HEK293 (cell line): Measurements from ENCODE around the gene PPY.
A peak's percentile ranks its signal among the peaks of the same experiment; 100 is the strongest.

ENCODE experiments used
- CTCF ChIA-PET: fragments of 350-600 bp; formaldehyde crosslinking; extraction: SDS; loops from one replicate; lab custom pipeline; 2021; ENCODE audit warnings: antibody characterized with exemption; lab: Yijun Ruan, JAX
- POLR2A ChIA-PET: fragments of 300-600 bp; formaldehyde crosslinking; extraction: SDS; loops from one replicate; lab custom pipeline; 2020; ENCODE audit warnings: antibody characterized with exemption, inconsistent platforms; lab: Yijun Ruan, JAX
- H3K27ac ChIP-seq: fragments of 200-500 bp; sonication (Bioruptor generic); 2 replicates; pipeline ENCODE4 v1.5.1; 2014; ENCODE audit warnings: low read depth, low read length, control low read depth, inconsistent platforms; ENCODE audit errors: extremely low read depth
- H3K36me3 ChIP-seq, 2 experiments: fragments of 200-500 bp in 1 of 2; sonication (Bioruptor generic) in 1 of 2; 1 replicate in 1 of 2; 2 replicates in 1 of 2; pipeline ENCODE4 v1.5.1; 2014 to 2017; ENCODE audit warnings: inconsistent platforms in 2 of 2, low read length in 2 of 2; ENCODE audit not compliant: control insufficient read depth in 2 of 2, insufficient read depth in 1 of 2
- H3K4me1 ChIP-seq: fragments of 200-500 bp; sonication (Bioruptor generic); 2 replicates; pipeline ENCODE4 v1.5.1; 2014; ENCODE audit warnings: mild to moderate bottlenecking, low read length, inconsistent platforms; ENCODE audit not compliant: control insufficient read depth, insufficient read depth
- H3K4me3 ChIP-seq: 2 replicates; pipeline ENCODE4 v1.5.1; 2011; ENCODE audit warnings: low read depth, mild to moderate bottlenecking, control low read depth, low read length, moderate library complexity
- H3K9me3 ChIP-seq: fragments of 200-500 bp; sonication (Bioruptor generic); 2 replicates; pipeline ENCODE4 v1.5.1; 2014; ENCODE audit warnings: low read depth, low read length, inconsistent platforms; ENCODE audit not compliant: control insufficient read depth, insufficient read depth
- GLI2 ChIP-seq: fragments of 450-650 bp; formaldehyde crosslinking; IDR thresholded peaks from 2 replicates; pipeline ENCODE4; 2017; ENCODE audit warnings: missing biosample characterization, missing genetic modification characterization, low read depth, borderline replicate concordance
- RBAK ChIP-seq: fragments of 450-650 bp; formaldehyde crosslinking; IDR thresholded peaks from 2 replicates; pipeline ENCODE4 v1.5.1; 2016; ENCODE audit warnings: missing biosample characterization, missing genetic modification characterization
- SP7 ChIP-seq: fragments of 450-650 bp; formaldehyde crosslinking; IDR thresholded peaks from 2 replicates; pipeline ENCODE4 v1.5.1; 2016; ENCODE audit warnings: missing biosample characterization, missing genetic modification characterization
- WT1 ChIP-seq: fragments of 450-650 bp; formaldehyde crosslinking; IDR thresholded peaks from 2 replicates; pipeline ENCODE4 v1.5.1; 2016; ENCODE audit warnings: missing biosample characterization, missing genetic modification characterization
- ZNF112 ChIP-seq: fragments of 450-650 bp; formaldehyde crosslinking; IDR thresholded peaks from 2 replicates; pipeline ENCODE4 v1.5.0; 2017; ENCODE audit warnings: missing biosample characterization, missing genetic modification characterization
- ZNF24 ChIP-seq: fragments of 450-650 bp; formaldehyde crosslinking; IDR thresholded peaks from 2 replicates; pipeline ENCODE4 v1.5.1; 2016; ENCODE audit warnings: missing biosample characterization, missing genetic modification characterization
- ZNF311 ChIP-seq: fragments of 450-650 bp; formaldehyde crosslinking; IDR thresholded peaks from 2 replicates; pipeline ENCODE4 v1.5.1; 2017; ENCODE audit warnings: missing biosample characterization, missing genetic modification characterization, borderline replicate concordance
- ZNF433 ChIP-seq: fragments of 450-650 bp; formaldehyde crosslinking; IDR thresholded peaks from 2 replicates; pipeline ENCODE4 v1.5.1; 2016; ENCODE audit warnings: missing biosample characterization, missing genetic modification characterization, low read depth
- ZNF48 ChIP-seq: fragments of 450-650 bp; formaldehyde crosslinking; IDR thresholded peaks from 2 replicates; pipeline ENCODE4 v1.5.1; 2016; ENCODE audit warnings: missing biosample characterization, missing genetic modification characterization
- ZNF521 ChIP-seq: fragments of 450-650 bp; formaldehyde crosslinking; IDR thresholded peaks from 2 replicates; pipeline ENCODE4 v1.5.1; 2017; ENCODE audit warnings: missing biosample characterization, mild to moderate bottlenecking, missing genetic modification characterization
- ZNF664 ChIP-seq: fragments of 450-650 bp; formaldehyde crosslinking; IDR thresholded peaks from 2 replicates; pipeline ENCODE4 v1.5.1; 2016; ENCODE audit warnings: missing biosample characterization, missing genetic modification characterization
- ZNF791 ChIP-seq: fragments of 450-650 bp; formaldehyde crosslinking; IDR thresholded peaks from 2 replicates; pipeline ENCODE4 v1.5.1; 2016; ENCODE audit warnings: missing biosample characterization, missing genetic modification characterization
- ZNF830 ChIP-seq: fragments of 450-650 bp; IDR thresholded peaks from 2 replicates; pipeline ENCODE4 v1.5.0; 2018; ENCODE audit warnings: missing biosample characterization, missing genetic modification characterization, low read depth, mild to moderate bottlenecking, moderate library complexity
- TF ChIP-seq, protein P1 (sequence below): fragments of 450-650 bp; formaldehyde crosslinking; IDR thresholded peaks from 2 replicates; pipeline ENCODE4 v1.5.1; 2016; ENCODE audit warnings: missing biosample characterization, missing genetic modification characterization
- TF ChIP-seq, protein P2 (sequence below): fragments of 450-650 bp; formaldehyde crosslinking; IDR thresholded peaks from 2 replicates; pipeline ENCODE4 v1.5.1; 2016; ENCODE audit warnings: missing biosample characterization, missing genetic modification characterization
- TF ChIP-seq, protein P3 (sequence below): fragments of 450-650 bp; formaldehyde crosslinking; IDR thresholded peaks from 2 replicates; pipeline ENCODE4 v1.5.1; 2016; ENCODE audit warnings: missing biosample characterization, missing genetic modification characterization
- TF ChIP-seq, protein P4 (sequence below): fragments of 450-650 bp; formaldehyde crosslinking; IDR thresholded peaks from 2 replicates; pipeline ENCODE4 v1.5.1; 2016; ENCODE audit warnings: missing biosample characterization, missing genetic modification characterization
- TF ChIP-seq, protein P5 (sequence below): fragments of 450-650 bp; formaldehyde crosslinking; IDR thresholded peaks from 2 replicates; pipeline ENCODE4 v1.5.1; 2017; ENCODE audit warnings: missing biosample characterization, missing genetic modification characterization
- TF ChIP-seq, protein P6 (sequence below): fragments of 450-650 bp; formaldehyde crosslinking; IDR thresholded peaks from 2 replicates; pipeline ENCODE4 v1.5.1; 2017; ENCODE audit warnings: missing biosample characterization, missing genetic modification characterization
- TF ChIP-seq, protein P7 (sequence below): fragments of 450-650 bp; formaldehyde crosslinking; IDR thresholded peaks from 2 replicates; pipeline ENCODE4 v1.5.1; 2016; ENCODE audit warnings: missing biosample characterization, missing genetic modification characterization

The PPY gene

DNA sequence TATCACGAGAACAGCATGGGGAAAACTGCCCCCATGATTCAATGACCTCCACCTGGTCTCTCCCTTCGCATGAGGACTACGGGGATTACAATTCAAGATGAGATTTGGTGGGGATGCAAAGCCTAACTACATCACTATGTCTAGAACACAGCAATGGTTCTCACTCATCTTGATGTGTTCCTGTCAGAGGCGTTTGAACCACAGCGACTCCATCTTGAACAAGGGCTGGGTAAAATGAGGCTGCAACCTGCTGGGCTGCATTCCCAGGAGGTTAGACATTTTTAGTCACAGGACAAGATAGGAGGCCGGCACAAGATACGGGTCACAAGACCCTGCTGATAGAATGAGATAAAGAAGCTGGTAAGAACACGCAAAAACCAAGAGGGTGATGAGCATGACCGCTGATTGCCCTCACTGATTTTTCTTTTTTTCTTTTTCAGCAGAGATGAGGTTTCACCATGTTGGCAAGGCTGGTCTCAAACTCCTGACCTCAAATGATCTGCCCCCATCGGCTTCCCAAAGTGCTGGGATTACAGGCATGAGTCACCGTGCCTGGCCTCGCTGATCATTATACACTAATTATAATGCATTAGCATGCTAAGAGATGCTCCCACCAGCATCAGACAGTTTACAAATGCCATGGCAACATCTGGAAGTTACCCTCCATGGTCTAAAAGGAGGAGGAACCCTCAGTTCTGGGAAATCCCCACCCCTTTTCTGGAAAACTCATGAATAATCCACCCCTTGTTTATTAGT lies 3.0 kb upstream of the PPY start:
- Histone ChIP-seq H3K27ac (no peak overlapping the region), H3K9me3 (no peaks in the 10 kb centered on the region), H3K36me3 (no peaks in the 10 kb centered on the region), H3K4me1 (no peaks in the 10 kb centered on the region; the same call in 1 of the 2 replicates), H3K4me3 (no peak overlapping the region)
- ChIA-PET CTCF (interaction anchor here (0.6 to 11.2 kb wide), 16 partner anchors 11 to 437 kb away, joined by 3 to 267 read pairs (median 12); partner anchors contain the start of genes ASB16, MPP2 and PYY), POLR2A (no interaction called here)
- TF ChIP-seq ZNF664 (tag by site-specific recombination): no peak
- no peak for TF ChIP-seq RBAK (tag by site-specific recombination)
- no peak for TF ChIP-seq WT1 (tag by site-specific recombination)
- TF ChIP-seq, protein P1, sequence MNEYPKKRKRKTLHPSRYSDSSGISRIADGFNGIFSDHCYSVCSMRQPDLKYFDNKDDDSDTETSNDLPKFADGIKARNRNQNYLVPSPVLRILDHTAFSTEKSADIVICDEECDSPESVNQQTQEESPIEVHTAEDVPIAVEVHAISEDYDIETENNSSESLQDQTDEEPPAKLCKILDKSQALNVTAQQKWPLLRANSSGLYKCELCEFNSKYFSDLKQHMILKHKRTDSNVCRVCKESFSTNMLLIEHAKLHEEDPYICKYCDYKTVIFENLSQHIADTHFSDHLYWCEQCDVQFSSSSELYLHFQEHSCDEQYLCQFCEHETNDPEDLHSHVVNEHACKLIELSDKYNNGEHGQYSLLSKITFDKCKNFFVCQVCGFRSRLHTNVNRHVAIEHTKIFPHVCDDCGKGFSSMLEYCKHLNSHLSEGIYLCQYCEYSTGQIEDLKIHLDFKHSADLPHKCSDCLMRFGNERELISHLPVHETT (tag by site-specific recombination): 0 out of 2 replicates have a peak, but pooled peaks have one; percentile 21
- no peak for TF ChIP-seq ZNF48
- TF ChIP-seq SP7 (tag by site-specific recombination): 0 out of 2 replicates have a peak, but pooled peaks have one; percentile 52
- no peak for TF ChIP-seq ZNF24 (tag by site-specific recombination)
- TF ChIP-seq, protein P2, sequence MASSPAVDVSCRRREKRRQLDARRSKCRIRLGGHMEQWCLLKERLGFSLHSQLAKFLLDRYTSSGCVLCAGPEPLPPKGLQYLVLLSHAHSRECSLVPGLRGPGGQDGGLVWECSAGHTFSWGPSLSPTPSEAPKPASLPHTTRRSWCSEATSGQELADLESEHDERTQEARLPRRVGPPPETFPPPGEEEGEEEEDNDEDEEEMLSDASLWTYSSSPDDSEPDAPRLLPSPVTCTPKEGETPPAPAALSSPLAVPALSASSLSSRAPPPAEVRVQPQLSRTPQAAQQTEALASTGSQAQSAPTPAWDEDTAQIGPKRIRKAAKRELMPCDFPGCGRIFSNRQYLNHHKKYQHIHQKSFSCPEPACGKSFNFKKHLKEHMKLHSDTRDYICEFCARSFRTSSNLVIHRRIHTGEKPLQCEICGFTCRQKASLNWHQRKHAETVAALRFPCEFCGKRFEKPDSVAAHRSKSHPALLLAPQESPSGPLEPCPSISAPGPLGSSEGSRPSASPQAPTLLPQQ (tag by site-specific recombination): no peak
- TF ChIP-seq, protein P3, sequence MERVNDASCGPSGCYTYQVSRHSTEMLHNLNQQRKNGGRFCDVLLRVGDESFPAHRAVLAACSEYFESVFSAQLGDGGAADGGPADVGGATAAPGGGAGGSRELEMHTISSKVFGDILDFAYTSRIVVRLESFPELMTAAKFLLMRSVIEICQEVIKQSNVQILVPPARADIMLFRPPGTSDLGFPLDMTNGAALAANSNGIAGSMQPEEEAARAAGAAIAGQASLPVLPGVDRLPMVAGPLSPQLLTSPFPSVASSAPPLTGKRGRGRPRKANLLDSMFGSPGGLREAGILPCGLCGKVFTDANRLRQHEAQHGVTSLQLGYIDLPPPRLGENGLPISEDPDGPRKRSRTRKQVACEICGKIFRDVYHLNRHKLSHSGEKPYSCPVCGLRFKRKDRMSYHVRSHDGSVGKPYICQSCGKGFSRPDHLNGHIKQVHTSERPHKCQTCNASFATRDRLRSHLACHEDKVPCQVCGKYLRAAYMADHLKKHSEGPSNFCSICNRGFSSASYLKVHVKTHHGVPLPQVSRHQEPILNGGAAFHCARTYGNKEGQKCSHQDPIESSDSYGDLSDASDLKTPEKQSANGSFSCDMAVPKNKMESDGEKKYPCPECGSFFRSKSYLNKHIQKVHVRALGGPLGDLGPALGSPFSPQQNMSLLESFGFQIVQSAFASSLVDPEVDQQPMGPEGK (tag by site-specific recombination): no peak
- TF ChIP-seq, protein P4, sequence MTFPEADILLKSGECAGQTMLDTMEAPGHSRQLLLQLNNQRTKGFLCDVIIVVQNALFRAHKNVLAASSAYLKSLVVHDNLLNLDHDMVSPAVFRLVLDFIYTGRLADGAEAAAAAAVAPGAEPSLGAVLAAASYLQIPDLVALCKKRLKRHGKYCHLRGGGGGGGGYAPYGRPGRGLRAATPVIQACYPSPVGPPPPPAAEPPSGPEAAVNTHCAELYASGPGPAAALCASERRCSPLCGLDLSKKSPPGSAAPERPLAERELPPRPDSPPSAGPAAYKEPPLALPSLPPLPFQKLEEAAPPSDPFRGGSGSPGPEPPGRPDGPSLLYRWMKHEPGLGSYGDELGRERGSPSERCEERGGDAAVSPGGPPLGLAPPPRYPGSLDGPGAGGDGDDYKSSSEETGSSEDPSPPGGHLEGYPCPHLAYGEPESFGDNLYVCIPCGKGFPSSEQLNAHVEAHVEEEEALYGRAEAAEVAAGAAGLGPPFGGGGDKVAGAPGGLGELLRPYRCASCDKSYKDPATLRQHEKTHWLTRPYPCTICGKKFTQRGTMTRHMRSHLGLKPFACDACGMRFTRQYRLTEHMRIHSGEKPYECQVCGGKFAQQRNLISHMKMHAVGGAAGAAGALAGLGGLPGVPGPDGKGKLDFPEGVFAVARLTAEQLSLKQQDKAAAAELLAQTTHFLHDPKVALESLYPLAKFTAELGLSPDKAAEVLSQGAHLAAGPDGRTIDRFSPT: peak; percentile 57; the same call in 1 of the 2 replicates

DNA sequence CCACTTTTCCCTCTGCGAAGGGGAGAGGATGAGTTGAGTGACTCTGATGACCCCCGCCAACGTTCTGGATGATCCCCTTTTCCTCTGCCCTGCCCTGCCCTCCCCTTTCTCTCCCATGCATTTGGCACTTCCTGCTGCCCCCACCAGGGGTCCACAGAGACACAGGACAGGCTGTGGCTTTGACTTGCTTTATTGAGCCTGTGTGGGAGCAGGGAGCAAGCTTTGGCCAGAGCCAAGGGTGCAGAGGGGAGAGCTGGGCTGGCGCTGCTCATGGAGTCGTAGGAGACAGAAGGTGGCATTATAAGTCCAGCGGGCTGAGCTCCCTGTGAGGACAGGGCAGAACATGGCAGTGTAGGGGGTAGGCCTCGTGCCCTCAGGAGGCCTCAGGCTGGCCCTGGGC lies 1.6 kb downstream of the PPY start:
- Histone ChIP-seq H3K4me3 (no peak overlapping the region), H3K27ac (no peak overlapping the region), H3K4me1 (no peaks in the 10 kb centered on the region; the same call in 1 of the 2 replicates), H3K36me3 (no peaks in the 10 kb centered on the region), H3K9me3 (no peaks in the 10 kb centered on the region)
- ChIA-PET CTCF (interaction anchor here (0.6 to 11.2 kb wide), 20 partner anchors 10 to 1178 kb away, joined by 3 to 267 read pairs (median 4); no protein-coding TSS in a partner anchor), POLR2A (interaction anchor here (0.6 kb wide), 1 partner anchor 66 kb away, joined by 3 read pairs; no protein-coding TSS in a partner anchor)
- TF ChIP-seq GLI2 (tag by site-specific recombination): no peak
- TF ChIP-seq, protein P5, sequence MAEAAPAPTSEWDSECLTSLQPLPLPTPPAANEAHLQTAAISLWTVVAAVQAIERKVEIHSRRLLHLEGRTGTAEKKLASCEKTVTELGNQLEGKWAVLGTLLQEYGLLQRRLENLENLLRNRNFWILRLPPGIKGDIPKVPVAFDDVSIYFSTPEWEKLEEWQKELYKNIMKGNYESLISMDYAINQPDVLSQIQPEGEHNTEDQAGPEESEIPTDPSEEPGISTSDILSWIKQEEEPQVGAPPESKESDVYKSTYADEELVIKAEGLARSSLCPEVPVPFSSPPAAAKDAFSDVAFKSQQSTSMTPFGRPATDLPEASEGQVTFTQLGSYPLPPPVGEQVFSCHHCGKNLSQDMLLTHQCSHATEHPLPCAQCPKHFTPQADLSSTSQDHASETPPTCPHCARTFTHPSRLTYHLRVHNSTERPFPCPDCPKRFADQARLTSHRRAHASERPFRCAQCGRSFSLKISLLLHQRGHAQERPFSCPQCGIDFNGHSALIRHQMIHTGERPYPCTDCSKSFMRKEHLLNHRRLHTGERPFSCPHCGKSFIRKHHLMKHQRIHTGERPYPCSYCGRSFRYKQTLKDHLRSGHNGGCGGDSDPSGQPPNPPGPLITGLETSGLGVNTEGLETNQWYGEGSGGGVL (tag by site-specific recombination): no peak
- TF ChIP-seq, protein P6, sequence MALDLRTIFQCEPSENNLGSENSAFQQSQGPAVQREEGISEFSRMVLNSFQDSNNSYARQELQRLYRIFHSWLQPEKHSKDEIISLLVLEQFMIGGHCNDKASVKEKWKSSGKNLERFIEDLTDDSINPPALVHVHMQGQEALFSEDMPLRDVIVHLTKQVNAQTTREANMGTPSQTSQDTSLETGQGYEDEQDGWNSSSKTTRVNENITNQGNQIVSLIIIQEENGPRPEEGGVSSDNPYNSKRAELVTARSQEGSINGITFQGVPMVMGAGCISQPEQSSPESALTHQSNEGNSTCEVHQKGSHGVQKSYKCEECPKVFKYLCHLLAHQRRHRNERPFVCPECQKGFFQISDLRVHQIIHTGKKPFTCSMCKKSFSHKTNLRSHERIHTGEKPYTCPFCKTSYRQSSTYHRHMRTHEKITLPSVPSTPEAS (tag by site-specific recombination): no peak
- no peak for TF ChIP-seq ZNF311
- no peak for TF ChIP-seq ZNF112 (tag by site-specific recombination)
- no peak for TF ChIP-seq ZNF791 (tag by site-specific recombination)
- no peak for TF ChIP-seq ZNF433 (tag by site-specific recombination)
- no peak for TF ChIP-seq ZNF830 (tag by site-specific recombination)
- no peak for TF ChIP-seq ZNF521 (tag by site-specific recombination)
- TF ChIP-seq, protein P7, sequence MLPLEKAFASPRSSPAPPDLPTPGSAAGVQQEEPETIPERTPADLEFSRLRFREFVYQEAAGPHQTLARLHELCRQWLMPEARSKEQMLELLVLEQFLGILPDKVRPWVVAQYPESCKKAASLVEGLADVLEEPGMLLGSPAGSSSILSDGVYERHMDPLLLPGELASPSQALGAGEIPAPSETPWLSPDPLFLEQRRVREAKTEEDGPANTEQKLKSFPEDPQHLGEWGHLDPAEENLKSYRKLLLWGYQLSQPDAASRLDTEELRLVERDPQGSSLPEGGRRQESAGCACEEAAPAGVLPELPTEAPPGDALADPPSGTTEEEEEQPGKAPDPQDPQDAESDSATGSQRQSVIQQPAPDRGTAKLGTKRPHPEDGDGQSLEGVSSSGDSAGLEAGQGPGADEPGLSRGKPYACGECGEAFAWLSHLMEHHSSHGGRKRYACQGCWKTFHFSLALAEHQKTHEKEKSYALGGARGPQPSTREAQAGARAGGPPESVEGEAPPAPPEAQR (tag by site-specific recombination): no peak
